Astrocyte of the hippocampus (primary cell): ENCODE measurements around the gene ARHGAP45.
A peak's percentile ranks its signal among the peaks of the same experiment; 100 is the strongest.

Experiments used
- DNase-seq: peaks from one replicate; pipeline ENCODE4 v3.0.0; 2011; ENCODE audit warnings: low read depth, low spot score

The ARHGAP45 gene

GRCh38 chr19:1055028-1055425 is 11.9 kb upstream of the ARHGAP45 start:
- DNase-seq = no peak

- DNase-seq = no peak
These were observed 10.9 kb upstream of the ARHGAP45 start for GRCh38 chr19:1055886-1056620.

GRCh38 chr19:1057176-1057855 is 9.7 kb upstream of the ARHGAP45 start:
- DNase-seq = peak; percentile 68

GRCh38 chr19:1058112-1058511 is 8.9 kb upstream of the ARHGAP45 start:
- DNase-seq = no peak

- DNase-seq = no peak
These were observed 6.3 kb upstream of the ARHGAP45 start for GRCh38 chr19:1060689-1061088.

- no peak for DNase-seq
These were observed 5.0 kb upstream of the ARHGAP45 start for GRCh38 chr19:1061987-1062386.

GRCh38 chr19:1062387-1063029 is 4.5 kb upstream of the ARHGAP45 start:
- DNase-seq = no peak

GRCh38 chr19:1063030-1063908 is 3.7 kb upstream of the ARHGAP45 start:
- no peak for DNase-seq

GRCh38 chr19:1063909-1064660 is 2.9 kb upstream of the ARHGAP45 start:
- DNase-seq = no peak

GRCh38 chr19:1064661-1065605 is 2.0 kb upstream of the ARHGAP45 start:
- DNase-seq = peak; percentile 86

GRCh38 chr19:1065606-1066109 is 1.3 kb upstream of the ARHGAP45 start:
- DNase-seq = no peak

- DNase-seq = no peak
These were observed 668 bp upstream of the ARHGAP45 start for GRCh38 chr19:1066251-1066747.

GRCh38 chr19:1067341-1067957 is 482 bp downstream of the ARHGAP45 start:
- DNase-seq = no peak

GRCh38 chr19:1068009-1069001 is 1.3 kb downstream of the ARHGAP45 start:
- DNase-seq = no peak

- no peak for DNase-seq
These were observed 2.2 kb downstream of the ARHGAP45 start for GRCh38 chr19:1069009-1069779.

GRCh38 chr19:1070576-1070930 is 3.6 kb downstream of the ARHGAP45 start:
- DNase-seq = no peak
